CD4-positive, alpha-beta T cell treated with Interleukin-6 at 100 ng/mL for 8 hours (primary cell): Measurements from ENCODE around the gene SYT8.

Source experiments
- DNase-seq: peaks from one replicate; pipeline ENCODE4 v3.0.0-alpha.2; 2020; ENCODE audit warnings: mixed read lengths, low spot score

SYT8 gene

DNA sequence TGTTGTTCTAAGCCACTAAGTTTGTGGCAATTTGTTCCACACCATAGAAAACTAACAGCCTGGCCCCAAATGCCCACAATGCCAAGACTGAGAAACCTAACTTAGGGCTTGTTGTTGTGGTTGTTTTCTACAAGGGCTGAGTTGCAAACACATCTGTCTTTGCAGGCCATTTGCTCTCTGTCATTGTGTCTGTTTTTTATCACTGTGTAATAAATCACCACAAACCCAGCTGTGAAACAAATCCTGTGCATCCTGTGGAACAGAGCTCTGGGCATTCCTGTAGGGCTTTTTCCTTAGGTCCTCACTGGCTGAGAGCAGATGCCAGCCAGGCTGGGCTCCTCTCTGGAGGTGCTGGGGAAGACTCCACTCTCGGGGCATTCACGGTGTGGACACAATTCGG lies 15.7 kb upstream of the SYT8 start:
- no peak for DNase-seq

DNA sequence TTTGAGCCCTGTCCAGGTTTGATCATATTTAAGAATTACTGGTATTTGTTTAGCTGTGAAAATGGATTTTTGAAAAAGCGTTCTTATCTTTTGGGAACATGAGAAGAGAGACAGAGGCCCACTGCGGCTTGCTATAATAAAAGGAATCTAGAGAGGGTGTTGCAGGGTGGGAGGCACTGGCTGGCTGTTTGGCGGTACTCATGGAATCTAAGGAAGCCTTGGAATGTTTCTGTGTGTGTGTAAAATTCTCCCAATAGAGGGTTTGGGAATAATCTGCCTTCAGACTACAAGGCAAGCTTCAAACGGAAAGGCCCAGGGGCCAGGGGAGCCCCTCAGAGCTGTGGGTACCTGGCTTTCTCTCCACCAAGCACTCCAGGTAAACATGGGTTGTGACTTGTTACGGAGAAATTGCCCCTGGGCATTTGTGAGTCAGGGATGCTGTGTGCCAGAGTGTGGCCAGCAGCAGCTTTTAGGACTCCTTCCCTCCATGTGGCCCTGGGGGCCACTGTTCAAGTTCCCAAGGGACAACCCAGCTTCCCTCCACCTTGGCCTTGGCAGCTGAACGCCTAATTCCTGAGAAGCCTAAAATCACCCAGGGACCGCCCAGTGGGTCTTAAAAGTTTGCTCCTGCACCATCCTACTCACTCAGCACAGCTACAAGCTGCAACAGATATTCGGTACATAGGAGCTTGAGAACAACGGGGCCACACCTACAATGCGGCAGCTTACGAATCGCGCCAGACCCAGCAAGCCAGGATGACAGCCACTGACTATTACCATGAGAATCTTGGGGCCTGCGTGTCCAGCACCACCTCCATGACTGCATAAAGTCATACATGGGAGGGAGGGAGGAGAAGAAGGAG lies 14.1 kb upstream of the SYT8 start:
- no peak for DNase-seq

DNA sequence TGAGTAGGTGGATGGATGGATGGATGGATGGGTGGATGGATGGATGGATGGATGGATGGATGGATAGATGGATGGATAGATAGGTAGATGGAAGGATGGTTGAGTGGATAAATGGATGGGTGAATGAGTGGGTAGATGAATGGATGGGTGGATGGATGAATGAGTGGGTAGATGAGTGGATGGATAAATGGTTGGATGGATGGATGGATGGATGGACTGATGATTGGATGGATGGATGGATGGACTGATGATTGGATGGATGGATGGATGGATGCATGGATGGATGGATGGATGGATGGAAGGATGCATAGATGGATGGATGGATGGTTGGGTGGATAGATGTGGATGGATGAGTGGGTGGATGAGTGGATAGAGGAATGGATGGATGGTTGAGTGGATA lies 13.2 kb upstream of the SYT8 start:
- no peak for DNase-seq

GRCh38 chr11:1822648-1823375 lies 12.0 kb upstream of the SYT8 start:
- no peak for DNase-seq

DNA sequence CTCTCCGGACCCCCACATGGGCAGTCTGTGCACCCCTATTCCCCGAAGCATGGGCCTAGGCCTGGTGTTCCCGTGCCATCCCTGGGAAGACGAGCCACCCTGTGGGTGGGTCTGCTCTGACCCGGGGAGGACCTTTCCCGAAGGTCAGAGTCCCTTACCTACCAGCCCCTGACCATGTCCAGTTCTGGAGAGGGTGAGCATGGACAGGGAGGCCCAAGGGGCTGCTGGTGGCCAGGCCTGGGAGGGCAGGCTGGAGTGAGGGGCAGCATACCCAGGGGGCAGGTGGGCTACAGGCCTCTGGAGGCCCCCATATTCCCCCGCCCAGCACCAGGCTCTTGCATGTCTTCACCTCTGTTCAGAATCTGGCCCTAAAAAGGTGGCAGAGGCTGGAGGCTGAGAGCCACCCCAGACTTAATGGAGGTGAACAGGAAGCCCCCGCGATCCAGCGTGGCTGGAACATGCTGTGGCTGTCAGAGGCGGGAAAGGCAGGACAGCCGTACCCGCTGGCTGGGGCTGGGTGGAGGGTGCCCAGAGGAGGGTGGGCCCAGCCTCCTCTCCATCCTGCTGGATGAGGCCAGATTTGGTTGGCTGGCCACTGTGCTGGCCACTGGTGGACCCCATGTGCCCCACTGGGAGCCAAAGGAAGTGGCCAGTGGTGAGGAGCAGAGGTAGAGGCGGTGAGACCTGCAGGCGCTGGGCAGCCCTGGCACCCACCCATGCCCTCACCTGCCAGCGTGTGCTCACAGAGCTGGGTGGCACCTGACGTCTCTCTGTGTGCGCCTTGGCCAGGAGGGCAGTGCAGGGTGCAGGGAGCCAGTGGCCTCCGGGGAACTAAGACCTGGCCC lies 11.2 kb upstream of the SYT8 start:
- DNase-seq = no peak

- no peak for DNase-seq
Measured at GRCh38 chr11:1824221-1825038, 10.4 kb upstream of the SYT8 start.

DNA sequence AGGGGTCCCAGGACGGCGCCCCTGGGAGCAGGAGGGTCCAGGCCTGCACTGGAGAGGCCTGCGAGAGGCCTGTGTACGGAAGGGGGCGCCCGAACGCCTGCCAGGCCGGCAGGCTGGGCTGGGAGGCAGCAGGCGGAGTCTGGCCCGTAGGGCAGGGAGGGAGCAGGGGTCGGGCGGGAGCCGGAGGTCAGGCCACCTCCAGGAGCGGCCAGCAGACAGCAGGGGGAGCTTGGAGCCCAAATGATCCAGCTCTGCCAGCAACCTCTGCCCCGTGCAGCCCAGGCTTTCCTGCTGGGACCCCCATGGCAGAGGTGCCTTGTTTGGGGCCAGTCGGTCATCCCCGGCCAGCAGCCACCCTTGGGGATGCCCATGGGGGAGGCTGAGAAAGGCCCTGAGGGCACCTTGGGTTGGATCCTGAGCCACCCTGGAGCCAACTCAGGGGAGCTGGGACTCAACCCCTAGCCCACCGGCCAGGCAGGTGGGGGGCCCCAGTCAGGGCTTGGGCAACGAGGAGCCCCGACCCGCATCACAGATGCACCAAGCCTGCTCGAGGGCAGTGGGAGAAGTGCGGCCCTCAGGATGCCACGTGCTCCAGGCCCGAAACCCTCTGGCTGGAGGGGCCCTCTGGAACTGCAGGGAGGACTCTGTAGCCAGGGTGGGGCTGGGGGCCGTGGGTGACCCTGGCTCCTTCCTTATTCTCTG lies 9.6 kb upstream of the SYT8 start:
- DNase-seq = no peak

- no peak for DNase-seq
Measured at GRCh38 chr11:1825785-1826451, 8.9 kb upstream of the SYT8 start.

GRCh38 chr11:1826552-1827094 lies 8.2 kb upstream of the SYT8 start:
- no peak for DNase-seq

DNA sequence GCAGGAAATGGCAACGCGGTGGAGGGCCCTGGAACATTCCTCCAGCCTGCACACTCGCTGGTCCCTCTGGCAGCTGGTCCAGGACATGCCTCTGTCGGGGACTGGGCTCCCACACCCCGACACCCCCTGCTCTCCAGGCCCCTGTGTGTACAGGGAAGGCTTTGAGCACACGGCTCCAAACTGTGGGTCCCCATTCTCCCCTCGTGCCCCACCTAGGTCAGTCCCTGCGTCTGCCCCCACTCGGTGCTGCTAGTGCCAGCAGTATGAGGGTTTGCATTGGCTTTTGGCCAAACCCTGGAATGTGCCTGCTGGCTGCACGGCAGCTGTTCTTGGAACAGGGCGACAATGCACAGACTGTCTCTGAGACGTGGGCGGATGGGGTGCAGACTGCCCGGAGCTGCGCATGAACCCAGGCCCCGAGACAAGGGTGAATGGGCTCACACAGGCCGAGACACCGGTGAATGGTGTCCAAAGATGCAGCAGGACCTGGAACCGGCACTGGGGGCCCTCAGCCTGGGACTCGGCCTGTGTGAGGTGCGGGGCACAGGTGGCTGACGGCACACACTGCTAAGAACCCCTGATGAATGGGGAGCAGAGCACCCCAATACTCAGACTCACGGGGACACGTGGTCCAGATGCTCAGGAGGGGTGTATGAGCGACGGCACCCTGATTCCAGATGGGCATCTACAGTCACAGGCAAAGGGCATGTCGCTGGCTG lies 7.5 kb upstream of the SYT8 start:
- no peak for DNase-seq

- no peak for DNase-seq
Measured at GRCh38 chr11:1827931-1828330, 6.9 kb upstream of the SYT8 start.

DNA sequence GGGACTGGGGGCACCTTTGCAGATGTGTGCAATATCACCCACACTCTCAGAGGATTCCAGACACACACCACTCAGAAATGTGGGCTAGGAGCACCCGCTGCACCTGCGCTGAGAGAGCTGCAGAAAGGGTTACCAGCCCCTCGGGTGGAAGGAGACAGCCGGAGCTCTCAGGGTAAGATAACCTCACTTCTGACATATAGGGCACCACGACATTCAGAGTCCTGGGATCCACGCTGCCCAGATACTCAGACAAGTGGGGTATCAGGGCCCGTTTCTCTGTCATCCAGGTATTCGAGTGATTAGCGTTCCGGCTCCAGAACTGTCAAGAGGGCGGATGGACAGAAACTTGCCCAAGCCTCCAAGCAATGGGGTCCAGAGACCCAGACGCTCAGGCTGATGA lies 6.2 kb upstream of the SYT8 start:
- no peak for DNase-seq

DNA sequence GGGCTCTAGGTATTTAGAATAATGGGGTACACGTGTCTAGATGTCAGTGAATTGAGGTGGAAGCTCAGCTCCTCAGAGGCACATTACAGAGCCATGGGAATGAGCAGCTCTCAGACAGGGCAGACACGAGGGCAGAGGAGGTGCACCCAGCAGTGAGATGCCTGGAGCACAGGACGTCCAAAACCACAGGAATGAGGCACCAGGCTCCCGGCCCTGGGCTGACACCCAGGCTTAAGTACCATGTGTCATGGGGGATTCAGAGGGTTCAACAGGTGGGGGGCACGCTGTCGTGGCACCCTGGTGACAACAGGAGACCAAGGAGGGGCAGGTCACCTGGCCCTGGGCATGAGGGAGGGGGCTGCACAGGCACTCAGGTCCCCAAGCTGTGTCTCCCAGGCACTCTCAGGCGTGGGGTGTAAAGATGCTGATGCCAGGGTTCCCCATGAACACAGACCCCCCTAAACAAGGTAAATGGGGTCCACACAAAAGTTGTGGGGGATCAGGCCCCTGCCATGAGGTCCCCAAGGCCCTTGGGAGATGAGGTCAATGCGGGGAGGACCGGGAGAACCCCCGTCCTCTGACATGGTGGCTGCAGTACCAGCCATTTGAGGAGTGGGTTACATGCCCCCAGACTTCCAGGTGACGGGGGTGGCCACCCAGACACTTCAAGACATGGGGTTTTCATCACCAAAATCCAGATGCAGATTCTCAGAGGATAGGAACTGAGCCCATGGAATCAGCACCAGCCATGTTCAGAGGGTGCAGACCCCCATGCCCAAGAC lies 5.6 kb upstream of the SYT8 start:
- no peak for DNase-seq

- DNase-seq = no peak
Measured at GRCh38 chr11:1830004-1830321, 4.8 kb upstream of the SYT8 start.

DNA sequence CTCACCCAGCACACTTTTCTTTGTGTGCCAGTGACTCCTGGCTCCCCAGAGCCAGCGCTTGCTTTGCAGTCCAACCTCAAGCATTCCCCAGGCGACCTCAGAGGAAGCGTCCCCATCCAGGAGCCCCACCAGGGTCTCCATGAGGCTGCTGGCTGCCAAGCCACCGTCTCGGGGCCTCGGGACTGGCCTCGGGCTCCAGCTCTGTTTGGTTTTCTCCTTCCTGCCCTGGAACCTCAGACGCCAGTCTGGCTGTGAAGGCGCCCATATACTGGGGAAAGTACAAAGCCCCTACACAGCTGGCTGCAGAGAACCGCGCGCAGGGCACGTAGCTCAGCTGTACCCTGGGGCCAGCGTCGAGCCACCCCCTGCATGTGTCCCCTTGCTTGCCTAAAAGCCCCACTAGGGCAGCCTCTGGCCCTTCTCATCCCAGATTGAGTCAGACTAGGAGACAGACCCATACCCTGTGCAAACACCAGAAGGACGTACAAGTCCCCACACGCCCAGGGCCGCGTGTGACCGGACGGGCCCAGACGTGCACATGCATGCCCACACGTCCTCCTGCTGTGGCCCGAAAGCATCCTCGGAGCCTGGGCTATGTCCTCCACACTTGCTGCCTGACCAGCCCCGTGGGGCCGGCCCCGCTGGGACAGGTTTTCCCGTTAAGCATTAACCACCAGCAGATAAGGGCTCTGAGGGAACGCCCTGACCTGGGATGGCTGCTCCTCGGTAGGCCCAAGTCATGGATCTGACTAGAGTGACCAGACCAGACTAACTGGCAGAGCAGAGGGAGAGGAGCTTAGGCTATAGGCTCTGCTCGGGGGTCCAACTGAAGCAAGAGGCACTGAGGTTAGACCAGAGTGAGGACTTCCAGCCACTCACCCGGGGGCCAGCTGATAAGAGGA lies 4.2 kb upstream of the SYT8 start:
- DNase-seq = no peak

DNA sequence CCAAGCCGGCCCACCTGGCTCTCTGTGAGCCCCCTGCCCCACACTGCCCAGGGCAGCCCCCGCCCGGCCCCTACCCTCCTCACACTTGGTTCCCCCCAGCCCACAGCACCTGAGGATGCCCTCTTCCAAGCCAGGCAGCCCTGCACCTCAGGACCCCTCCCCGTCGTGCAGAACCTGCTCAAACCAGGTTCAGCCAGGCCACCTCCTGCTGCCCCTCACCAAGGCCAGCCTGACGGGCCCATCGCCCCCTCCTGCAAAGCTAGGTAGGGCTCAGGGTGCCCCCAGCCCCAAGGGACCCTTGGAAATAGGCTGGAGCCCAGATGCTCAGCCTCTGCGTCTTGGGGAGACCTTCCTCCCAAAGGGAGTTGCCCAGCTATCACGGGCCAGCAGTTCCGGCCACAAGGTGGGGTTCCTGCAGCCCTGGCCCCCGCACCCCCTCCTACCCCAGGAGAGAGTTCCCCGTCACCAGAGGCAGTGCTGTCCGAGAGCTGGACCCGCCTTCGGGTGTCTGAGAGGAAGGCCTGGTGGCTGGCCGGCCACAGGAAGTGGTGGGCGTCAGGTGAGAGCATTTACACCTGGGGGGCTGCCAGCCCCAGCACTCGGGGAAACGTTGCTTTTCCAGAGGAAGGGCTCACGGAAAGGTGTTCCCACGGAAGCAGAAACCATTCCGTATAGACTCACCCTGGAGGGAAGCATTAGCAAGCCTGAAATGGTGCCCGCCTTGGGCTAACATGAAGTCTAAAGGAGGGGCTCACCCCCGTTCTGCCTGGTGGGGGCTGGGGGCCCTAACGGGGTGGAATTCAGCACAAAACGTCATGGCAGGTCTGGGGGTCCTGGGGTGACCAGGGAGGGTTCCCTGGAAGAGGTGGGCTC lies 3.2 kb upstream of the SYT8 start:
- DNase-seq = no peak
